ENCODE data around the gene TUBA1B. TPM values are rescaled to one million over a fixed set of nuclear protein-coding genes. Genes with fewer than 3 reads are reported as not detected.

TUBA1B gene
- total and polyA plus RNA-seq, 3 donors from 2014 or later, result 642 to 1,178 (median 894) TPM

DNA sequence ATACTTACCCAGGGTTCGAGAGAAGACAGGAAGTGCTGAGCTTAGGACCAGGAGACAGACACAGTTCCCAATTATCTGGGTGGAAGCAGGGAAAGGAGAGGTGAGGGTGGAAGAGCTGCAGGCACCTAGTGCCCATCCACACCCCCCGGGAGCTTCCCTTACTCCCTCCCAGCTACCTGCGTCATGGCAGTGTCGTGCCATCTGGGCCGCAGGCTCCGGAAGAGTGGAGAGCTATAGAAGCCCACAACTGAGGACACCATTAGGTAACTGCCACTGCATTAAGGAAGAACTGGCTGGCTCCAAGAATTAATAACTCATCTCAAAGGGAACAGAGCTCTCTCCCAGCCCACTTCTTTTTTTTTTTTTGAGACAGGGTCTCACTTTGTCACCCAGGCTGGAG lies 30.8 kb downstream of the TUBA1B start:
- H3K36me3 ChIP-seq (ENCODE audit: low read depth, missing control alignments), result no peaks in the 10 kb centered on the region
- intact Hi-C loops (cut with DNase I; ENCODE audit: low total_unique reads), result no loop called here
- H3K4me3 ChIP-seq, result no peak overlapping the region
- WGBS, 2 donors, result 82 to 86% methylated on average over 6 of the region's 6 CpGs
- H3K27ac ChIP-seq, result no peak overlapping the region
- no peaks in the 10 kb centered on the region for H3K27me3 ChIP-seq
- TF ChIP-seq, protein P1, sequence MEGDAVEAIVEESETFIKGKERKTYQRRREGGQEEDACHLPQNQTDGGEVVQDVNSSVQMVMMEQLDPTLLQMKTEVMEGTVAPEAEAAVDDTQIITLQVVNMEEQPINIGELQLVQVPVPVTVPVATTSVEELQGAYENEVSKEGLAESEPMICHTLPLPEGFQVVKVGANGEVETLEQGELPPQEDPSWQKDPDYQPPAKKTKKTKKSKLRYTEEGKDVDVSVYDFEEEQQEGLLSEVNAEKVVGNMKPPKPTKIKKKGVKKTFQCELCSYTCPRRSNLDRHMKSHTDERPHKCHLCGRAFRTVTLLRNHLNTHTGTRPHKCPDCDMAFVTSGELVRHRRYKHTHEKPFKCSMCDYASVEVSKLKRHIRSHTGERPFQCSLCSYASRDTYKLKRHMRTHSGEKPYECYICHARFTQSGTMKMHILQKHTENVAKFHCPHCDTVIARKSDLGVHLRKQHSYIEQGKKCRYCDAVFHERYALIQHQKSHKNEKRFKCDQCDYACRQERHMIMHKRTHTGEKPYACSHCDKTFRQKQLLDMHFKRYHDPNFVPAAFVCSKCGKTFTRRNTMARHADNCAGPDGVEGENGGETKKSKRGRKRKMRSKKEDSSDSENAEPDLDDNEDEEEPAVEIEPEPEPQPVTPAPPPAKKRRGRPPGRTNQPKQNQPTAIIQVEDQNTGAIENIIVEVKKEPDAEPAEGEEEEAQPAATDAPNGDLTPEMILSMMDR (IDR thresholded peaks at IDR 0.05), result no peak
- TF ChIP-seq POLR2A (IDR thresholded peaks at IDR 0.05), result no peak
- no peaks in the 10 kb centered on the region for H3K4me1 ChIP-seq
- DNase-seq, result no peak
- H3K9me3 ChIP-seq, result no peaks in the 10 kb centered on the region

DNA sequence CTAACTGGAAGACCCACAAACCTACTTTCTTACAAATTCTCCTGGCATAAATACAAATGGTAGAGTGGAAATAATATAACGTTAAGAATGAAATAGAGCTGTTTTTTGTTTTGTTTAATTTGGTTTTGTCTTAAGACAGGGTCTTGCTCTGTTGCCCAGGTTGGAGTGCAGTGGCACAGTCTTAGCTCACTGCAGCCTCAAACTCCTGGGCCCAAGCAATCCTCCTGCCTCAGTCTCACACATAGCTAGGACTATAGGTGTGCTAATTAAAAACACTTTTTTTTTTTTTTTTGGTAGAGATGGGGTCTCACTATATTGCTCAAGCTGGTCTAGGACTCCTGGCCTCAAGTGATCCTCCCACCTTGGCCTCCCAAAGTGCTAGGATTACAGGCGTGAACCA lies 32.5 kb downstream of the TUBA1B start:
- Histone ChIP-seq H3K4me3 (no peak overlapping the region), H3K27me3 (no peaks in the 10 kb centered on the region), H3K27ac (no peak overlapping the region), H3K9me3 (no peaks in the 10 kb centered on the region), H3K36me3 (ENCODE audit: low read depth, missing control alignments) (no peaks in the 10 kb centered on the region), H3K4me1 (peaks cover 5% of the 10 kb centered on the region)
- DNase-seq, result no peak
- no peak for TF ChIP-seq POLR2A (IDR thresholded peaks at IDR 0.05)
- TF ChIP-seq, protein P1 (IDR thresholded peaks at IDR 0.05), result no peak
- WGBS, 2 donors, result 83 to 89% methylated on average over 2 of the region's 2 CpGs
- intact Hi-C loops (cut with DNase I; ENCODE audit: low total_unique reads), result no loop called here

DNA sequence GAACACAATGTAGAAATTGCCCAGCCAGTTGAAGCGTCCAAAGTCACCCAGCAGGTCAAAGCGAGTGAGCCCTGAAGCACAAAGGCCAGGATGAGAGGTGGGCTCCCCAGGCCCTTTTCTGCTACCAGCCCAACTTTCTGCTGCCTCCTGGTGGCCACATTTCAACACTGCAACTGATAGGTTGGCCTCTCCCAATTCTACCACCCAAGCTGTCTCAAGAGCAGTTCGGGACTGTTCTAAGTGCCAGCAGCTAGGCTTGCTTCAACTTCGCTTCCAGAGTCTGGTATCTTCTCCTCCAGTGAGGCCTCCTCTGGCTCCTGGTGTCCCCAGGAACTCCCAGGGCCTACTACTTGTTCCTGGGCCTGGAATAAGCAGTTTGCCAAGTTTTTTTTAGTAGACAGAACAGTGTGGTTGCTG lies 33.2 kb downstream of the TUBA1B start:
- Histone ChIP-seq H3K27me3 (no peaks in the 10 kb centered on the region), H3K4me3 (no peak overlapping the region), H3K27ac (no peak overlapping the region), H3K36me3 (ENCODE audit: low read depth, missing control alignments) (no peaks in the 10 kb centered on the region), H3K4me1 (peaks cover 5% of the 10 kb centered on the region), H3K9me3 (no peaks in the 10 kb centered on the region)
- TF ChIP-seq, protein P1 (IDR thresholded peaks at IDR 0.05), result peak; percentile 76 to 80 (median 76)
- TF ChIP-seq POLR2A (IDR thresholded peaks at IDR 0.05), result no peak
- 53 to 56% methylated on average over 4 of the region's 4 CpGs for WGBS, 2 donors
- intact Hi-C loops (cut with DNase I; ENCODE audit: low total_unique reads), result no loop called here
- DNase-seq, result peak; percentile 75

DNA sequence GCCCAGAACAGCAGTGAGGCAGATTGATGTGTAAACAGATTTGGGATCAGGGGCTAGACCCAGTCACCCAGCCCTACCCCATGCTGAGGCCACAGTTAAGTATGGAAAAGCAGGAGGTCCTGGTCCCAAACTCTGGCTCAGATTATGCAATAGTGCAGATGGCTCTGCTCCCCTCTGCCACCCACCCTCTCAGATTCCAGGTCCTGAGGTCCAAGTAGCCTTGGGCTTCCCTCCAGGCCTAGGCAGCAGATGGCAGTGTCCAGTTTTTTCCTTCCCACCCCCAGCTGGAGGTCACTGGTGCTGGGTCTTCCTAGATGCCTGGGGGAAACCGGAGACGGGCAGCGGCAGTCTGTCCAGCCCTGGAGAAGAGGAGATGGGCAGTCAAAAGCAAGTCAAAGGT lies 33.8 kb downstream of the TUBA1B start:
- Histone ChIP-seq H3K36me3 (ENCODE audit: low read depth, missing control alignments) (no peaks in the 10 kb centered on the region), H3K4me1 (peaks cover 9% of the 10 kb centered on the region), H3K9me3 (no peaks in the 10 kb centered on the region), H3K4me3 (no peak overlapping the region), H3K27me3 (no peaks in the 10 kb centered on the region), H3K27ac (no peak overlapping the region)
- no peak for DNase-seq
- intact Hi-C loops (cut with DNase I; ENCODE audit: low total_unique reads), result no loop called here
- TF ChIP-seq, protein P1 (IDR thresholded peaks at IDR 0.05), result no peak
- TF ChIP-seq POLR2A (IDR thresholded peaks at IDR 0.05), result no peak
- WGBS, 2 donors, result 67 to 96% methylated on average over 3 of the region's 3 CpGs

- Histone ChIP-seq H3K27ac (no peak overlapping the region), H3K9me3 (no peaks in the 10 kb centered on the region), H3K27me3 (no peaks in the 10 kb centered on the region), H3K4me3 (peak overlapping the region in 1 of 2 donors; percentile 52), H3K4me1 (peaks cover 27% of the 10 kb centered on the region), H3K36me3 (ENCODE audit: low read depth, missing control alignments) (no peaks in the 10 kb centered on the region)
- TF ChIP-seq POLR2A (IDR thresholded peaks at IDR 0.05), result no peak
- TF ChIP-seq, protein P1 (IDR thresholded peaks at IDR 0.05), result no peak
- intact Hi-C loops (cut with DNase I; ENCODE audit: low total_unique reads), result no loop called here
- WGBS, 2 donors, result 53 to 61% methylated on average over 2 of the region's 2 CpGs
- DNase-seq, result no peak
Measured at GRCh38 chr12:49094975-49095365, 36.2 kb downstream of the TUBA1B start.

Measured in testis (tissue), 3 donors.